ENCODE measurements around the gene POLR1A.

POLR1A gene

DNA sequence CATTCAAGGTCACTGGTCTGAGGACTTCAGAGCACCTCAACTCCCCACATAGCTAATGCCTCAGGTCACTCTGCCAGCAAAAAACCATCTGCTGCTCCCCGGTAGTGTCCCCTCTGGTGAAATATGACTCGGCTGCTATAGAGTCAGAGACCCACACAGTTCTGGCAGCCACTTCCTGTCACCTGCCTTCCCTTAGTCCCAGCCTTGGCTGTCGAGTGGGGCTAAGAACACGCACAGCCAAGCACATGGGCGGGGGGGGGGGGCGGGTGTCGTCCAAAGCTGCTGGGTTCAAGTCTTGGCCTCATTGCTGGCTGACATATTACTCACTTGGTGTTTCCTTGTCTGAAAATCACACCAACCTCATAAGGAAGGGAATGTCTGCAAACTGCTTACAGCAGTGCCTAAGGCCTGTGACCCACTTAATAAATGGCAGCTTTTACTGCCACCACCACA lies 37.5 kb downstream of the POLR1A start:
- no peak for TF ChIP-seq CTCF (IDR thresholded peaks at IDR 0.05)

DNA sequence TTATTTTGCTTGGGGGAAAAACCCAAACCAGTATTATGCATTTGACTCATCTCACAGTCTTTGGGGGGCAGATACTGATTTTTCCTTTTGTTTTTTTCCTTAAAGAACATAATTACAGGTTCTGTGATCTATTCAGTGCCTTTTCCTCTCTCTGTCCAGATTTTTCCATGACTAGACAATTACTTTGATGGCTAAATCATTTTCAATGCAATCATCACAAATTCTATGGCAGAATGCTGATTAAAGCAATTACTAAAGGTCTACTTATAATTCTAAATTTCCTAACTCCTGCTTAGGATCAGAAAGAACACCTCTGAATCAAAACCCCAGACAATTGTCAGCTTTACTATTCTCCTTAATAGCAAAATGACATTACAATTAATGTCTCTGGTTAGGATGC lies 38.8 kb downstream of the POLR1A start:
- TF ChIP-seq CTCF (IDR thresholded peaks at IDR 0.05), result no peak

GRCh38 chr2:86066007-86066578 lies 39.6 kb downstream of the POLR1A start:
- TF ChIP-seq CTCF (IDR thresholded peaks at IDR 0.05), result no peak

GRCh38 chr2:86065512-86065911 lies 40.2 kb downstream of the POLR1A start:
- TF ChIP-seq CTCF (IDR thresholded peaks at IDR 0.05), result no peak

- no peak for TF ChIP-seq CTCF (IDR thresholded peaks at IDR 0.05)
Observed at GRCh38 chr2:86064006-86064405, 41.7 kb downstream of the POLR1A start.

DNA sequence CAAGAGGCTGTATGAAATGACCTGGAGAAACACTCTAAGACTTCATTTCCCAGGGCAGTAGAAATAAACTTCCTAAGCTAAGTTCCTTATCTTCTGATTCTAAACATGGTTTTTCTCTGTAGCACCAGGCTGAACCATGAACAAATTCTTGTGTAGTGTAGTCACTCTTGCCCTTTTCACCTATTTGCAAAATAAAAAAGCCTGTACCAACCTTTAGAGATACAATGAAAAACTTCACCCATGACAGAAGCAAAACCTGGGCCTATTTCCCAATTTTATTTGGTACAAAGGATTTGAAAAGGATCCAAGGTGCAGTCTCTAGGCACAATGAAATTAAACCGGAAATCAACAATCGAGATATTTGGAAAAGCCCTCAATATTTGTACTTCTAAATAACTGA lies 43.6 kb downstream of the POLR1A start:
- TF ChIP-seq CTCF (IDR thresholded peaks at IDR 0.05), result no peak

DNA sequence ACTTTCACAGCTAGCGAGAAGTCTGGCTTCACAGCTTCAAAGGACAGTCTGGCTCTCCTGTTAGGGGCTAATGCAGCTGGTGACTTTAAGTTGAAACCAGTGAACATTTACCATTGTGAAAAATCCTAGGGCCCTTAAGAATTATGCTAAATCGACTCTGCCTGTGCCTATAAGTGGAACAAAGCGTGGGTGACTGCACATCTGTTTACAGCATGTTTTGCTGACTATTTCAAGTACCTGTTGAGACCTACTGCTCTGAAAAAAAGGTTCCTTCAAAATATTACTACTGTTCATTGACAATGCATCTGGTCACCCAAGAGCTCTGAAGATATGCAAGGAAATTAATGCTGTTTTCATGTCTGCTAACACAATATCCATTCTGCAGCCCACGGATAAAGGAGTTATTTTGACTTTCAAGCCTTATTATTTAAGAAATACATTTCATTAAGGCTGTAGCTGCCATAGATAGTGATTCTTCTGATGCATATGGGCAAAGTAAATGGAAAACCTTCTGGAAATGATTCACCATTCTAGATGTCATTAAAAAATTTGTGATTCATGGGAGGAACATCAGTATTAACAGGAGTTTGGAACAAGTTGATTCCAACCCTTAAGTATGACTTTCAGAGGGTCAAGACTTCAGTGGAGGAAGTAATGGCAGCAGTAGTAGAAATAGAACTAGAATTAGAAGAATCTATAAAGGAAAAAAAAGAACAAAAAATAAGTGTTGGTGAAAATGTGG lies 48.9 kb downstream of the POLR1A start:
- no peak for TF ChIP-seq CTCF (IDR thresholded peaks at IDR 0.05)
